ENCODE results near the gene SPR.

DNA sequence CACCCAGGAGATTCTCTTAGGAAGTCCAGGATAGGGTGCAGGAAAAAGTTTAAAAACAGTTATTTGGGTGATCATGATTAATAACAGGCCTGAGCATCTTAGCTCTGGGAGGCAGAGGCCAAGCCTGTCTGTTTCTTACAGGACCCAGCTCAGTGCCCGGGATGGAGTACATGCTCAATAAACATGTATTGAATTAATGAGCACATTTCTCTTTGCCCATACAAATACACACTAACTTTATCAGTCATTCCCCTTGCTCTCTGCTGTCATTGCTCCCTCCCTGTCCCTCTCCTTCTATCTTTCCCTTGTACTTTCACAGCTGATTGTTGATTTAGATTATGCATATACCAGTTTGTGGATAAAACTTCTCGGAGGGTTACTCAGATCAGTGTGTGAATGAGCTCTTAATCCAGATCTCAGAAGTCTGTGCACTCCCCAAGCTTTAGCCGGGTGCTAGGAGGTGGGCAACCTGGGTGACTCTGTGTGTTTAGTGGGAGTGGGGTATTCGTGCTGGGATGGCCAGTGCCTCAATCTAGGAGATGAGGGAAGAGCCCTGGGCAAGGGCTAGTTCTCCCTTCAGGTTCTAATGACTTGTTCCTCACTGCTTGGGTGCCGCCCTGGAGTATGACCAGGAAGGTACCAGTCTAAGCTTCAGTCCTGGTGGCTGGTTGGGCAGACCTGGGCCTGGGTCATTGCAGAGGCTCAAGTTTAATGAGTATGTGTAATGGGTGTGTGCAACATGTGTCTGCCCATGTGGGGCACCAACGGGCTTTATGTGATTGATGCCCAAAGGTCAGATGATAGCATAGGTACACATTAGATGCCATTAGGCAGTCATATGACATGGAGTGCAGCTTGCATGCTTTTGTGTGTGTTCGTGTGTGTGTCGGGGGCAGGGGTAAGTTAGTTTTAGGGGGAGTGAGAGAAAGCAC, 40.7 kb downstream of the SPR start:
- TF ChIP-seq, protein P1, sequence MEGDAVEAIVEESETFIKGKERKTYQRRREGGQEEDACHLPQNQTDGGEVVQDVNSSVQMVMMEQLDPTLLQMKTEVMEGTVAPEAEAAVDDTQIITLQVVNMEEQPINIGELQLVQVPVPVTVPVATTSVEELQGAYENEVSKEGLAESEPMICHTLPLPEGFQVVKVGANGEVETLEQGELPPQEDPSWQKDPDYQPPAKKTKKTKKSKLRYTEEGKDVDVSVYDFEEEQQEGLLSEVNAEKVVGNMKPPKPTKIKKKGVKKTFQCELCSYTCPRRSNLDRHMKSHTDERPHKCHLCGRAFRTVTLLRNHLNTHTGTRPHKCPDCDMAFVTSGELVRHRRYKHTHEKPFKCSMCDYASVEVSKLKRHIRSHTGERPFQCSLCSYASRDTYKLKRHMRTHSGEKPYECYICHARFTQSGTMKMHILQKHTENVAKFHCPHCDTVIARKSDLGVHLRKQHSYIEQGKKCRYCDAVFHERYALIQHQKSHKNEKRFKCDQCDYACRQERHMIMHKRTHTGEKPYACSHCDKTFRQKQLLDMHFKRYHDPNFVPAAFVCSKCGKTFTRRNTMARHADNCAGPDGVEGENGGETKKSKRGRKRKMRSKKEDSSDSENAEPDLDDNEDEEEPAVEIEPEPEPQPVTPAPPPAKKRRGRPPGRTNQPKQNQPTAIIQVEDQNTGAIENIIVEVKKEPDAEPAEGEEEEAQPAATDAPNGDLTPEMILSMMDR (IDR thresholded peaks at IDR 0.05) = no peak
- TF ChIP-seq ZFX (IDR thresholded peaks at IDR 0.05; ENCODE audit: borderline replicate concordance) = no peak

Measured in 22Rv1 (cell line).